A549 (cell line): ENCODE measurements around the gene TEX261. TPM values are rescaled to one million over a fixed set of nuclear protein-coding genes. Genes with fewer than 3 reads are reported as not detected.
A peak's percentile ranks its signal among the peaks of the same experiment; 100 is the strongest.

ENCODE experiments used
- ATAC-seq, 2 experiments: fragments of 200-7000 bp in 1 of 2; fragments of >200 bp in 1 of 2; cut with Nextera tagmentation in 1 of 2; cut with Tn5 transposase in 1 of 2; 3 replicates each; pipeline versions ENCODE4 v1.8.0 to v1.9.1; 2018 to 2020; ENCODE audit warnings: mild to moderate bottlenecking in 1 of 2, moderate library complexity in 1 of 2
- CTCF ChIA-PET: fragments of 300-600 bp; sonication (Branson Sonifier 250); formaldehyde crosslinking; extraction: SDS; loops from one replicate; lab custom pipeline; 2021; ENCODE audit warnings: antibody characterized with exemption, inconsistent platforms; lab: Yijun Ruan, JAX
- POLR2A ChIA-PET: fragments of 350-600 bp; formaldehyde crosslinking; extraction: SDS; loops from one replicate; lab custom pipeline; 2021; ENCODE audit warnings: antibody characterized with exemption, inconsistent platforms; lab: Yijun Ruan, JAX
- DNase-seq, 2 experiments: peaks; one replicate each; pipeline versions ENCODE4 v3.0.0 to v3.0.0-alpha.2; 2011 to 2016; ENCODE audit warnings: low read depth in 1 of 2, low spot score in 1 of 2
- FAIRE-seq: peaks from 2 replicates; lab custom pipeline; 2011; peaks lifted over from hg19 to GRCh38; lab: Jason Lieb, UNC
- H3K27ac ChIP-seq, 2 experiments: fragments of >200 bp; sonication (Bioruptor Twin); formaldehyde crosslinking; 3 replicates each; pipeline ENCODE4 v1.5.1; 2016 to 2017
- H3K4me1 ChIP-seq: fragments of >200 bp; sonication (Bioruptor Twin); formaldehyde crosslinking; 3 replicates; pipeline ENCODE4 v1.6.1; 2016
- H3K4me2 ChIP-seq: fragments of >200 bp; sonication (Bioruptor Twin); formaldehyde crosslinking; 3 replicates; pipeline ENCODE4 v1.6.1; 2016
- H3K4me3 ChIP-seq: fragments of >200 bp; sonication (Bioruptor Twin); formaldehyde crosslinking; 3 replicates; pipeline ENCODE4 v1.5.1; 2016
- H3K9me3 ChIP-seq: fragments of >200 bp; sonication (Bioruptor Twin); formaldehyde crosslinking; 3 replicates; pipeline ENCODE4 v1.6.1; 2016
- BHLHE40 ChIP-seq: IDR thresholded peaks from 2 replicates; pipeline ENCODE4 v1.6.1; 2012; ENCODE audit warnings: low read depth, low read length, inconsistent platforms
- CEBPB ChIP-seq, 2 experiments: fragments of >200 bp in 1 of 2; sonication (Bioruptor Twin) in 1 of 2; formaldehyde crosslinking in 1 of 2; IDR thresholded peaks; 2 replicates each; pipeline ENCODE4 v1.6.1; 2012 to 2016
- CHD4 ChIP-seq: fragments of 200-600 bp; sonication (generic); IDR thresholded peaks from 2 replicates; pipeline ENCODE4 v1.6.1; 2016; ENCODE audit warnings: antibody characterized with exemption, mild to moderate bottlenecking, borderline replicate concordance
- FOSB ChIP-seq: fragments of 250-450 bp; sonication (Bioruptor Pico); IDR thresholded peaks from 2 replicates; pipeline ENCODE4 v1.5.0; 2020; ENCODE audit warnings: mild to moderate bottlenecking, moderate library complexity
- GATA3 ChIP-seq: IDR thresholded peaks from 2 replicates; pipeline ENCODE4 v1.6.1; 2012; ENCODE audit warnings: borderline replicate concordance
- HEYL ChIP-seq: fragments of 250-450 bp; sonication (Bioruptor Pico); IDR thresholded peaks from 2 replicates; pipeline ENCODE4 v1.8.0; 2021; ENCODE audit warnings: mild to moderate bottlenecking, moderate library complexity
- HOXA7 ChIP-seq: fragments of 250-450 bp; sonication (Bioruptor Pico); IDR thresholded peaks from 2 replicates; pipeline ENCODE4 v1.5.0; 2020; ENCODE audit warnings: mild to moderate bottlenecking, moderate library complexity
- HOXB13 ChIP-seq: fragments of 250-450 bp; sonication (Bioruptor Pico); IDR thresholded peaks from 2 replicates; pipeline ENCODE4 v1.5.0; 2020; ENCODE audit warnings: low read depth, mild to moderate bottlenecking, moderate library complexity
- JUN ChIP-seq, 2 experiments: fragments of >200 bp; sonication (Bioruptor Twin); formaldehyde crosslinking; IDR thresholded peaks; 2 replicates in 1 of 2; 3 replicates in 1 of 2; pipeline ENCODE4 v1.6.1; 2016 to 2017
- JUNB ChIP-seq: fragments of >200 bp; sonication (Bioruptor Twin); formaldehyde crosslinking; IDR thresholded peaks from 2 replicates; pipeline ENCODE4 v1.6.1; 2016
- NPAS2 ChIP-seq: fragments of 250-450 bp; sonication (Bioruptor Pico); IDR thresholded peaks from 2 replicates; pipeline ENCODE4 v1.8.0; 2022; ENCODE audit warnings: mild to moderate bottlenecking, moderate library complexity, borderline replicate concordance
- NR3C1 ChIP-seq: fragments of >200 bp; sonication (Bioruptor Twin); formaldehyde crosslinking; IDR thresholded peaks from 3 replicates; pipeline ENCODE4 v1.6.1; 2017
- RAD21 ChIP-seq, 2 experiments: fragments of >200 bp in 1 of 2; sonication (Bioruptor Twin) in 1 of 2; formaldehyde crosslinking in 1 of 2; IDR thresholded peaks in 1 of 2; conservative IDR thresholded peaks in 1 of 2; 2 replicates in 1 of 2; 3 replicates in 1 of 2; pipeline ENCODE4 v1.6.1; 2012 to 2018; ENCODE audit warnings: inconsistent platforms in 1 of 2
- ZC3H11A ChIP-seq: fragments of 450-650 bp; IDR thresholded peaks from 2 replicates; pipeline ENCODE4 v1.6.1; 2014; ENCODE audit warnings: antibody characterized with exemption, mild to moderate bottlenecking
- ZFP36 ChIP-seq: fragments of 450-650 bp; IDR thresholded peaks from 2 replicates; pipeline ENCODE4 v1.6.1; 2014; ENCODE audit warnings: borderline replicate concordance; ENCODE audit not compliant: partially characterized antibody
- ZSCAN20 ChIP-seq: fragments of 250-450 bp; sonication (Bioruptor Pico); IDR thresholded peaks from 2 replicates; pipeline ENCODE4 v1.8.0; 2022; ENCODE audit warnings: mild to moderate bottlenecking, moderate library complexity
- WGBS: methylation state at CpG from one replicate; pipeline ENCODE4 v1.1.6; 2017; ENCODE audit errors: missing lambda C conversion rate; 5-methylcytosine and 5-hydroxymethylcytosine counted together
- polyA plus RNA-seq, 4 experiments: library from polyadenylated mRNA; depleted of rRNA in 3 of 4; stranded (reverse); fragments of >200 nt; fragmentation: RNase III in 1 of 4; extraction: RNeasy Plus Mini Kit Qiagen cat#74134 plus additional on column Dnase treatment in 1 of 4; gene quantifications; 2 replicates in 3 of 4; 3 replicates in 1 of 4; pipeline ENCODE4 v1.2.3, GENCODE V29; 2011 to 2017
- TF ChIP-seq, protein P1 (sequence below): fragments of 150-350 bp; IDR thresholded peaks from 2 replicates; pipeline ENCODE4 v1.6.1; 2014; ENCODE audit warnings: low read depth, mild to moderate bottlenecking, low read length
- TF ChIP-seq, protein P2 (sequence below): fragments of >200 bp; sonication (Bioruptor Twin); formaldehyde crosslinking; IDR thresholded peaks from 3 replicates; pipeline ENCODE4 v1.5.1; 2016

Gene TEX261
- polyA plus RNA-seq, 2 of the 4 experiments (the other 2 are of a cell fraction): 71.3 to 87.1 TPM

DNA sequence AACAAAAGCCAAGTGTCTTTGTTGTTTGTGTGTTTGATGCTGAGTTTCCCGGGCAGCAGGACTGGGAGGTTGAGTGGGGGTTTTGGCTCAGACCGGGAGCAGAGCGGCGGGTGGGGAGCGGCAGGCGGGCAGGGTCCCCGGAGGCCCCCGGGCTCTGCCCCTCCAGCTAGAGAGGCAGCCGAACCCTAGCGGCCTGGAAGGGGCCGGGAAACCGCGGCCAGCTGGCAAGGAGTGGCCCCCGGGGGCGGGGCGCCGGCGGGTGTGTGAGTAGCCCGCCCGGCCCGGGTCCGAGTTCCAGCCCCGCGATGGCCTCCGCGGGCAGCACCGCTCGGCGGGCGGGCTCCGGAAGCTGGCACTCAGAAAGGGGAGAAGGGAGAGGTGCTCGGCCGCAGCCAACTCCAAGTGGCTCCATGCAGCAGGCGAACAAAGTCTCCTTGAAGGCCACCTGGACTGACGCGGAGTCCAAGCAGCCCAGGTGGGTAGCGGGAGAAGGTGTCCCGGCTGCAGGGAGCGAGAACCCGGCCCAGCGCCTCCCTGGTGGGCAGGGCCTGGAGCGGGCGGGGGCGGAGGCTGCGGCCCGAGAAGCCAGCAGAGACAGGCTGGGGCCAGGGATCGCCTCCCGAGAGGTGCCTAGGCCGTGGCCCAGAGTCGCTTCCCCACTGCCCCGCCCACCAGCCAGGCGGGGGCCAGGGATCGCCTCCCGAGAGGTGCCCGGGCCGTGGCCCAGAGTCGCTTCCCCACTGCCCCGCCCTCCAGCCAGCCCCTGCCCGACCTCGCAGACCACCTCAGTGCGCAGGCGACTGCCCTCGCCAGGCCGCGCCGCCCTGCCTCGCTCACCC, 16.1 kb downstream of the TEX261 start, which contains the start of gene ANKRD53:
Gene ANKRD53, plus strand, starts transcription at position 290 of the 839 bp plus-strand sequence. Its CDS starts 16 bp downstream, at position 306.
- no peak within 1 kb of the TSS for H3K27ac ChIP-seq

DNA sequence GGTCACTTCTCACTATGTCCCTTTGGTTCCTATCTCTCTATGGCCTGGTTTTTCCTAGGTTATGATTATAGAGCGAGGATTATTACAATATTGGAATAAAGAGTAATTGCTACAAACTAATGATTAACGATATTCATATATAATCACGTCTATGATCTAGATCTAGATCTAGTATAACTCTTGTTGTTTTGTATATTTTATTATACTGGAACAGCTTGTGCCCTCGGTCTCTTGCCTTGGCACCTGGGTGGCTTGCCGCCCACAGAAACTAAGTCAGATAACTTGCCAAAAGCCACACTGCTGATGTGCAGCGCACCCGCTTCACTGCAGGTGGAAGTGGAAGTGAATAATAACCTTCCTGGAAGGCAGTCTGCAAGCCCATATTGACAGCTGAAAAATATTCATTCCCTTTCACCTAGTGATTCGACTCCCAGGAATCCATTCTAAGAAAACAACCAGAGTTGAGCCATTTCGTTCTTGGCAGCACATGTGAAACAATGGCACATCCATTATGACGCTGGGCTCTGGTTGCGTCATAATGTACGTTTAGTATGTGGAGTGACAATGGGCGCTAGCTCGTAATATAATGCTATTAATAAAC, 17.0 kb downstream of the TEX261 start:
- CTCF ChIA-PET: interaction anchor here (0.6 to 11.6 kb wide), 18 partner anchors 10 to 1932 kb away, joined by 3 to 171 read pairs (median 4); partner anchors contain the start of gene FIGLA
- H3K27ac ChIP-seq: no peak overlapping the region
- H3K4me2 ChIP-seq: peak overlapping the region; percentile 76; the same call in 2 of the 3 replicates
- DNase-seq: no peak
- peaks cover 8% of the 10 kb centered on the region; the same call in 1 of the 3 replicates for H3K4me1 ChIP-seq
- POLR2A ChIA-PET: interaction anchor here (0.6 kb wide), 1 partner anchor 99 kb away, joined by 3 read pairs; no protein-coding TSS in a partner anchor
- H3K9me3 ChIP-seq: no peaks in the 10 kb centered on the region
- H3K4me3 ChIP-seq: peak overlapping the region; percentile 55; the same call in 1 of the 3 replicates
- FAIRE-seq: no peak
- WGBS: 50% methylated on average over 14 of the region's 14 CpGs
- TF ChIP-seq FOSB (CRISPR knock-in tag) (no peak), HOXA7 (CRISPR knock-in tag) (no peak), CEBPB (IDR thresholded peaks at IDR 0.05) (peak; percentile 52 to 63; a peak in 3 of 4 replicates), BHLHE40 (no peak), CHD4 (no peak)
- TF ChIP-seq, protein P1, sequence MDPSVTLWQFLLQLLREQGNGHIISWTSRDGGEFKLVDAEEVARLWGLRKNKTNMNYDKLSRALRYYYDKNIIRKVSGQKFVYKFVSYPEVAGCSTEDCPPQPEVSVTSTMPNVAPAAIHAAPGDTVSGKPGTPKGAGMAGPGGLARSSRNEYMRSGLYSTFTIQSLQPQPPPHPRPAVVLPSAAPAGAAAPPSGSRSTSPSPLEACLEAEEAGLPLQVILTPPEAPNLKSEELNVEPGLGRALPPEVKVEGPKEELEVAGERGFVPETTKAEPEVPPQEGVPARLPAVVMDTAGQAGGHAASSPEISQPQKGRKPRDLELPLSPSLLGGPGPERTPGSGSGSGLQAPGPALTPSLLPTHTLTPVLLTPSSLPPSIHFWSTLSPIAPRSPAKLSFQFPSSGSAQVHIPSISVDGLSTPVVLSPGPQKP: no peak
- TF ChIP-seq, all 56 proteins: peak for 1
- ATAC-seq: no peak

More for the DNA sequence above, 16.1 kb downstream of the TEX261 start, which contains the start of gene ANKRD53:
- no peak within 1 kb of the TSS; the same call in 1 of the 3 replicates for H3K4me2 ChIP-seq
- FAIRE-seq: no peak
- no peaks in the 10 kb centered on the region for H3K9me3 ChIP-seq
- WGBS: 92% methylated on average over 57 of the region's 67 CpGs
- H3K4me1 ChIP-seq: peaks cover 8% of the 10 kb centered on the region; the same call in 1 of the 3 replicates
- CTCF ChIA-PET: interaction anchor here (0.6 to 11.6 kb wide), 14 partner anchors 15 to 1931 kb away, joined by 3 to 171 read pairs (median 4); partner anchors contain the start of gene FIGLA
- DNase-seq: no peak
- no peak within 1 kb of the TSS; the same call in 2 of the 3 replicates for H3K4me3 ChIP-seq
- POLR2A ChIA-PET: interaction anchor here (0.6 kb wide), 1 partner anchor 98 kb away, joined by 3 read pairs; no protein-coding TSS in a partner anchor
- ATAC-seq: no peak
- no peak for TF ChIP-seq GATA3
- TF ChIP-seq ZC3H11A: no peak
- TF ChIP-seq NPAS2 (CRISPR knock-in tag): no peak

DNA sequence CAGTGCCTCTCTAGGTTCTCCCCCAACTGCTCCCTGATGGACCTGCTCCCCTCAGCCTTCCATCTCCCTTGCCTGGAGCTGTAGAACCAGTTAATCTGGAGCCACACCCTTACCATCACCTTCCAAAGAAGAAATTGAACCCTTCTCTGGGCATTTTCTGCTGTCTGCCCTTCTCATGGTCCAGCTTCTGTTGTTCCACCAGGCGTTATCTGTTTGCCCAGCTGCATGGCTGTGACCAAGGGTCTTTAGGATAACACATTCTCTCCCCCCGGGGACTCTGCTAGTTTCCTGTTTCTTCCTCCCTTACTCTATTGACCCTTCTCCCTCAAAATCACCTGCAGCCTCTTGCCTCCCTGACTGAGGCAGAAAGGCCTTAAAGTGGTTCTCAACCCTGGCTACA, 19.4 kb downstream of the TEX261 start:
- POLR2A ChIA-PET: interaction anchor here (0.5 kb wide), 1 partner anchor 10 kb away, joined by 5 read pairs; no protein-coding TSS in a partner anchor
- FAIRE-seq: no peak
- H3K4me2 ChIP-seq: no peak overlapping the region
- no peak for DNase-seq
- TF ChIP-seq, protein P2, sequence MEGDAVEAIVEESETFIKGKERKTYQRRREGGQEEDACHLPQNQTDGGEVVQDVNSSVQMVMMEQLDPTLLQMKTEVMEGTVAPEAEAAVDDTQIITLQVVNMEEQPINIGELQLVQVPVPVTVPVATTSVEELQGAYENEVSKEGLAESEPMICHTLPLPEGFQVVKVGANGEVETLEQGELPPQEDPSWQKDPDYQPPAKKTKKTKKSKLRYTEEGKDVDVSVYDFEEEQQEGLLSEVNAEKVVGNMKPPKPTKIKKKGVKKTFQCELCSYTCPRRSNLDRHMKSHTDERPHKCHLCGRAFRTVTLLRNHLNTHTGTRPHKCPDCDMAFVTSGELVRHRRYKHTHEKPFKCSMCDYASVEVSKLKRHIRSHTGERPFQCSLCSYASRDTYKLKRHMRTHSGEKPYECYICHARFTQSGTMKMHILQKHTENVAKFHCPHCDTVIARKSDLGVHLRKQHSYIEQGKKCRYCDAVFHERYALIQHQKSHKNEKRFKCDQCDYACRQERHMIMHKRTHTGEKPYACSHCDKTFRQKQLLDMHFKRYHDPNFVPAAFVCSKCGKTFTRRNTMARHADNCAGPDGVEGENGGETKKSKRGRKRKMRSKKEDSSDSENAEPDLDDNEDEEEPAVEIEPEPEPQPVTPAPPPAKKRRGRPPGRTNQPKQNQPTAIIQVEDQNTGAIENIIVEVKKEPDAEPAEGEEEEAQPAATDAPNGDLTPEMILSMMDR: no peak
- TF ChIP-seq ZSCAN20 (CRISPR knock-in tag) (no peak), JUNB (no peak), GATA3 (no peak), ZFP36 (no peak), HEYL (CRISPR knock-in tag) (no peak), RAD21 (conservative IDR thresholded peaks at IDR 0.05 in 1 of 2, IDR thresholded peaks at IDR 0.05 in 1 of 2) (no peak), JUN (IDR thresholded peaks at IDR 0.05) (no peak), HOXB13 (CRISPR knock-in tag) (no peak), NR3C1 (no peak), FOSB (CRISPR knock-in tag) (no peak)
- TF ChIP-seq, all 56 proteins: peak for 0
- no peak overlapping the region for H3K4me3 ChIP-seq
- 40% methylated on average over 2 of the region's 2 CpGs for WGBS
- H3K9me3 ChIP-seq: no peaks in the 10 kb centered on the region
- CTCF ChIA-PET: interaction anchor here (1.0 to 11.6 kb wide), 7 partner anchors 9 to 671 kb away, joined by 3 to 82 read pairs (median 19); no protein-coding TSS in a partner anchor
- no peak for ATAC-seq
- H3K4me1 ChIP-seq: peaks cover 8% of the 10 kb centered on the region; the same call in 1 of the 3 replicates
- H3K27ac ChIP-seq: no peak overlapping the region
